Left hindlimb (tissue), 1 donor: ENCODE data around the gene SURF6.
"Not testable (repeated sequence)": the region's sequence is repeated elsewhere in the genome, so short reads cannot be mapped to it uniquely, and the experiment has no call there.

Experiments used
- DNase-seq: peaks from one replicate; pipeline ENCODE4 v3.0.0-alpha.2; 2018

The SURF6 gene

DNA sequence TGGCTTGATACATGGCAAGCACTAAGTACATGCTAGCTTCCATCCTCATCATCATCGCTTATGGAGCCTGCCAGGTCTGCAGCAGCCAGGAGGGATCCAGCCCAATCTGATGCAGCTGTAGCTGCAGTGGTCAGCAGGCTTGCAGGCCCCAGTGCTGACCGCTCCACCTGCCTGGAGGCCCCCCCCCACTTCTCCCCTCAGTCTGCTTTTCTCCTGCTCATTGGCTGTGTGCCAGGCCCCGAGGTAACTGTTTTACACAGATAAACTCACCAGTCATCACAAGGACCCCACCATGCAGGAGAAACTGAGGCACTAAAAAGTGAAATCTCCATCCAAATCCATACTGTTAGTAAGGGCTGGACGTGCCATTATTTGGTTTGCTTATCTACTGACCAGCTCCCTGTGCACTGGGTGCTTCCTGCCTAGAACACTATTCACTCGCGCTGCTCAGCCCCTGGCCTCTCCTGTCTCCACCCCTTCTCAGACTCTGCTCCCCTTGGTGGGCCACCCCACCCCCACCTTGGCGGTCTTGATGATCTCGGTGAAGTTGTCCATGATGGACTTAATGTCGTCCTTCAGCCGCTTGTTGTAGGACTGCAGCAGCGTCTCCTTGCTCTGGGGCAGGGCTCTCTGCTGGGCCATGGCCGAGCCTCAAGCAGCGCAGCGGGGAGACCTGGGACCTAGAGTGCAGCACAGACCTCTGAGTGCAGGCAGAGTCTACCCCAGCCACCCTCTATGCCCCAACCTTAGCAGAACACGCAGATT lies 10.2 kb upstream of the SURF6 start:
- no peak for DNase-seq

DNA sequence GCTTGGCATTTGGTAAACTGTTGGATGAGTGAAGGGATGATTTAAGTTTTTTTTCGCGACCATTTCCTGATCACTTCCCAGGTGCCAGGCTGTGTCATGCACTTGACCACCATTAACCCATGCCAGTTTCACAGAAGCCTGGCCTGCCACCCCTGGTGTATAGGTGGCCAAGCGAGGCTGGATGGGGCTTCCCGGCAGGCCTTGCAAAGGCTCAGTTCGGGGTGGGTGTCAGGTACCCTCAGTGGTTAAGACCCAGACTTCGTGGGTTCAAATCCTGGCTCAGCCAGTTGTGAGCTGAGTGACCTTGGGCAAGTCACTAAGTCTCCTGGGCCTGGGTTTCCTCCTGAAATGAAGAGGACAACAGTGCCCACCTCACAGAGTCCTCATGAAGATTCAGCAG lies 9.6 kb upstream of the SURF6 start:
- no peak for DNase-seq

DNA sequence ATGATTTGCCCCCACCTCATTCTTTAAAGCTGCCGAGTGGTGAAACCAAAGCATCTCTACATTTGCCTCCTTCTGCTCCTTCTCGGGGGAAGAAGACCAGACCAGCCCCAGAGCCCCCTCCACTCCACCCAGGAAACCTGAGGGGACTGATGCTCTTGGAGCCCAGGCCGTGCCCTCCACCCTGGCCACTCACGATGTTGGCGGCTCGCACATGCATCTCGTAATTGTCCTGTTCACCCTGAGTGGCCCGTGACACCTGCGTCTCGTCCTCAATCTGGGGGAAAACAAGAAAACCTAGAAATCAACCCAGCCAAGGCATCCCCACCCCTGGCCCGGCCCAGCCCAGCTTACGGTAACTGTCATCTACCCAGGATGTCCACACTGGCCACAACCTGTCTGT lies 9.0 kb upstream of the SURF6 start:
- DNase-seq: no peak

DNA sequence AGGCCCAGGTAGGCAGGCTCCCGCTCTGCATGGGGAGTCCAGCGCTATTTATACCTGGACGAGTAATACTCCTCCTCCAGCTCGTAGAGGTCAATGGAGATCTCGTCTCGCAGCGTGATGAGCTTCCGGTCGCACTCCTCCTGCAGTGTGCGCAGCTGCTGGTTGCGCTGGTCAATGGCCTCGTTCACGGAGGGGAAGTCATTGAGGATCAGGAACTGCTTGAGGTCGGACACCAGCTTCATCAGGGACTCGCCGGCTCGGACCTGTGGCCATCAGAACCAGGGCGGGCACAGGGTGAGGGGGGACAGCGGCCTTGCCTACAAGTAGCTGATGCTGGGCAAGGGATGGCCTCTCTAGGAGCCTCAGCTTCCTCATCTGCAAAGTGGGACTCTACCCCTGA lies 8.1 kb upstream of the SURF6 start:
- DNase-seq: no peak

DNA sequence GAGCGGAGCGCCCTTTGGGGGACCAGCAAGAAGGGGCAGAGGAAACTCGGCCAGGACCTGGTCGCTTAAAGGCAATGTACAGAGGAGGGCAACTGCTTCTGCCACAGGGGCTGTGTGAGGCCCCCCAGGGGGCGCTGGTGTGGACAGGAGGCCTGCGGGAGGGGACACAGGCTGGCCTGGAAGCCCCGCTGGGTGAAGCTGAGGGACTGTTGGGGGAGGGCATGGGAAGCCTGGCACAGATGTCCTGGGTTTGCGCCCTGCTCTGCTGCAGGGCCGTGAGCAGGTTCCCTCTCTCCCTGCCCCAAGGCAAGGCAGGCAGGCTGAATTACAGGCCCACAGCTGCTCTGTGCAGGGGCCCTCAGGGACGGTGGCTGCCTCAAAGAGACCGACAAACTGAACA lies 6.6 kb upstream of the SURF6 start:
- DNase-seq: no peak

DNA sequence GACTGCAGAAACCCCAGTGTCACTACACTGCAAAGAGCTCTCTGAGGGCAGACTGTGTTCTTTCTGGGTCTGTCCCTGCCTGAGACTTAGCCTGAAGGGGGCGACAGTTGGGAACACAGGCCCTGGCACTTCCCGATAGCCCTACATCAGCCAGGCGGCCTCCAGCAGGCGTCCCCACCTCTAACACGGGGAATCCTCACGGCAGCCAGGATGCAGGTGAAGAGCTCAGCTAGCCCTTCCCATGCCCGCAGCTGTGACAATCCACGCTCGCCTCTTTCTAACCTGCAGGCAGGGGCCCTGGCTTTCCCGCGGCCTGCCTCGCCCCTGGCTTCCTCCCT lies 6.0 kb upstream of the SURF6 start:
- no peak for DNase-seq

DNA sequence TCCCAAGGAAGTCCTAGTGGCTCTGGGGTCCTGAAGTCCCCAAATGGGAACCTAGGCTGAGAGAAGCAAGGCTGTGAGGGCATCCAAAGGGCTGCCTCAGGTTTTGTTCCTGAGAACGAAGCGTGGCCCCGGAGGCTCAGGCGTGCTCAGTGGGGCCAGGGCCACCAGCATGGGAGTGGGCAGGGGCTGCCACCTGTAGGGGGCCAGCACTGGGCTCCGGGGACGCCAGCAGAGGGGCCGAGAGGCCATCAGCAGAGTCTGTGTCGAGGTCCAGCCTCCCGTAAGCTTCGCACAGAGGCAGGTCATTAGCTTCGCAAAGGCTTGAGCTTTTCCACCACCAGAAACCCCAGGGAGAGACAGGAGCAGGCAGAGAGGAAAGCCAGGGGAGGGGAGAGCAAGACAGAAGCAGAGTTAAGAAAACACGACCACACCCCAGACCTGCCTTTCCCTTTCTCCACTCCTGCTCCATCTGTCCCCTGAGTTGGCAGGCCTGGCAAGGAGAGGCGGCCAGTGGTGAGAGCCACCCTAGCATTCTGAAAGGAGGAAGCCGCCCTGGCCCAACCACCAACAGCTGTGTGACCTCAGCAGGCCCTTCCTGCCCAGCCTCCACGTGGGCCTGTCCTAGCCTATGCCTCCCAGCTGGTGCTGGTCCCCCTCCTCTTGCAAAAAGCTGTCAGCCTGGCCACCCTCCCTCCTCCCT lies 5.5 kb upstream of the SURF6 start:
- no peak for DNase-seq

DNA sequence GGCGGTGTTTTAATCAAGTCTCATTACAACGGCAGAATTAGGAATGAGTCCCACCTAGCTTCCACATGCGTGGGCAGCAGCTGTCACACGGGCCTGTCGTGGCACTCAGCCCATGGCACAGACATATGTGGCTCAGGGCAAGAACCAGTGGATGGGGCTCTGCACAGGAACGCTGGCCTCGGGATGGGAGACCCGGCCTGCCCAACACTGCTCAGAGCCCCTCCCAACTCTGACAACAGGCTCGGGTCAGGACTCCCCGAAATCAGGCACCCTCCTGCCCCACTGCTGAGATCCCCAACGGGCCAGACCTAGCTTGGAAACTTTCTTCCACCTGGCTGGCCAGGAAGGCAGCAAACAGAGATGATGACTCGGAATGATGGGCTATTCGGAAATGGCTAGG lies 4.9 kb upstream of the SURF6 start:
- no peak for DNase-seq

DNA sequence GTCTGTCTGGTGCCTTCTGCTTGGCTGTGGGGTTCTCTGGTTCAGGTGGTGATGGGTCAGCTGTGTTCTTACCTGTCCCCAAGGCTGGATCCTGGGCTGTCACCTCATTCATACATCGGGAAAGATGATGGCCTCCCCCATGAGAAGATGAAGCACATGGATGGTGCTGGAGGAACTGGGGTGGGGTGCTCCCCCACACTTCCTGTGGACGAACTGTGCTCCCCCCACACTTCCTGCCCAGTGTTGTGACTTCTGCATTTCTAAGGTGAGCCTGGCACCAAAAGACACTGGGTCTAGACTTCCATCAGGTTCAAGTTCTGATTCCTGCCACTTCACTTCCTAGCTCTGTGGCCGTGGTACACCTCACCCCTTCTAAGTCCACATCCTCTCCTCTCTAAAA lies 4.3 kb upstream of the SURF6 start:
- DNase-seq: no peak

DNA sequence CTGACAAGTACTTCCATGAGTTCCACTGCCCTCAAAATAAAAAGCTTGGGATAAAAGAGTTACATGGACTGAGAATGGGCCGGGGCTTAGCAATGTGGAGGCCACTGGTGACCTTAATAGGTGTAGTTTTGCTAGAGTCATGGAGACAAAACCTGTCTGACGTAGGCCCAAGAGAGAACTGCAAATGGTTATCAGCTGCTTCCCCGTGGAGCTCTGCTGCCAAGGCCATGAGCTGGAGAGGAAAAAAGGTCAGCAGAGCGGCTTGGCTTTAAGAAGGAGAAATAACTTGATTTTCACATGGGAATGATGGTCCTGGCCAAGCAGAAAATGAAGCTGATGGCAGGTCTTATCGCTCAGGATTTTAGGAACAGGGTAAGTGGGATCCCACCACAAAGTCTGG lies 3.7 kb upstream of the SURF6 start:
- DNase-seq: peak; percentile 12

DNA sequence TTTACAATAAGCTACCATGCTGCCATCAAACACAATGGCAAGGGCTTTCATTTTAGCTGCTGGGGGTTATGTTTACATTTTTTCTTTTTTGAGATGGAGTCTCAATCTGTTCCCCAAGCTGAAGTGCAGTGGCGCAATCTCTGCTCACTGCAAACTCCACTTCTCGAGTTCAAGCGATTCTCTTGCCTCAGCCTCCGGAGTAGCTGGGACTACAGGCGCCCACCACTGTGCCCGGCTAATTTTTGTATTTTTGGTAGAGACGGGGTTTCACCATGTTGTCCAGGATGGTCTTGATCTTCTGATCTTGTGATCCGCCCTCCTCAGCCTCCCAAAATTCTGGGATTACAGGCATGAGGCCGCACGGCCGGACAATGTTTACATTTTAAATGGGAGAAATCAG lies 1.1 kb downstream of the SURF6 start:
- not testable (repeated sequence) for DNase-seq

DNA sequence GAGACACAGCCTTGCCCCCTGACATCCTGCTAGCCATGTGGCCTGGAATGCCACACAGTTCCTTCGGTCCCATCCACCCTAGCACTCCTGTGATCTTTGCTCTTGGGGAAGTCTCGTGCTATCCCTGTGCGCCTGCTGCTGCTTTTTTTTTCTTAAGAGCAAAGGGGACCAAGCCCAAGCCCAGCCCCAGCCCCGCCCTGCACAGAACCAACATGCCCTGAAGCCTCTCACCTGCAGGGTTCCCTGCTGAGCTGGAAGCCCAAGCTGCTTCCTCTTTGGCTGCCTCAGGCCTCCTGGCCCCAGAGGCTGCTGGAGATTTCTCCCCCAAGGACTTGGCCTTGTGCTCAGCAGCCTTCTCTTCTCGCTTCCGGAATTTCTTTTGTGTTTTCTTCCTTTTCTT lies 1.8 kb downstream of the SURF6 start:
- DNase-seq: no peak

DNA sequence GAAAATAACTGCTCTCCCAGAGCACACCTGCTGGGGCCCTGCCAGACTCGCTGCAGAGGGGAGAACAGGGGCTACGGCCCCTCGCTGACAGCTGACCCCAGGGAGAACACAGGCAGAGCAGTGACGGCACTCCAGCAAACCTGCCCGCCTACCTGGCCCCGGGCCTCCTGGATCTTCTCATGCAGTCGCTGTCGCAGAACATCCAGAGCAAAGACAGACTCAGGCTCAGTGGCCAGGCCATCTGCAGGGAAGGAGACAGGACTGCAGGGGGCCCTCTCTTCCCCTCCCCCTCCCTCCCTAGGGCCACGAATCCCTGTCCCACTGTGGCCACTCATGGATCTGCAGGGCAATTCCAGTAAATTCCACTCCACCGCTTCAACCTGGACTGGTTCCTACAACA lies 2.4 kb downstream of the SURF6 start:
- DNase-seq: no peak

DNA sequence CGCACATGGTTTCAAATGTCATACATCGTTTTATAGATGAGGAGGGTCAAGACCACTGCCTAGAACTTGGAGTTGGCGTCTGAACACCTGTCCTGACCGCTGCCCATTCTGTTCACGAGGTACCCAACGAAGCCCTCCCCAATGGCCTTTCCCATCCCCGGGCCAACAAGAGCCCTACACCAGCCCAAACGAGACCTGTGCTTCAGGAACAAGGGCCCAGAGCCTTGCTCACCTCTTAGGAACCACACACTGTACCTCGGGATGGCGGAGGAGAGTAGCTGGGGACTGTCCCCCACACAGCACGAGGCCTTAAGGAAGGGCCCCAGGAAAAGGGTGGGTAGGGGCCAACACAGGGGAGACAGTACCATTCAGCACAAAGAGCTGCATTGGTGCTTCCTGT lies 3.0 kb downstream of the SURF6 start:
- DNase-seq: no peak

DNA sequence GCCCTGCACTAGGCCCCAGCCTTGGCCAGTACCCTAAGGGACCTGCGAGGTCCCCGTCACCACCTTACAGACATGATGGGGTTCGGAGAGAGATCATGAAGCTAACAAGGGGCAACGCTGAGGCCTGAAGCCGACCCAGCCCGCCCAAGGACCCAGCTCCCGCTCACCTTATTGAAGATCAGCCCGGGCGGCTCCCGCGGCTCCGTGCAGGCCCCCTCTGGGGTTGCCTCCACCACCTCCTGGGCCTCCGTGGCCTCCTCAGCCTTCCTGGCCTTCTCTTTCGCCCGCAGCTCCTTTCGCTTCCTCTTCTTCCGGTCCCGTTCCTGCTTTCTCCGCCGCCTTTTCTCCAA lies 3.6 kb downstream of the SURF6 start:
- no peak for DNase-seq

DNA sequence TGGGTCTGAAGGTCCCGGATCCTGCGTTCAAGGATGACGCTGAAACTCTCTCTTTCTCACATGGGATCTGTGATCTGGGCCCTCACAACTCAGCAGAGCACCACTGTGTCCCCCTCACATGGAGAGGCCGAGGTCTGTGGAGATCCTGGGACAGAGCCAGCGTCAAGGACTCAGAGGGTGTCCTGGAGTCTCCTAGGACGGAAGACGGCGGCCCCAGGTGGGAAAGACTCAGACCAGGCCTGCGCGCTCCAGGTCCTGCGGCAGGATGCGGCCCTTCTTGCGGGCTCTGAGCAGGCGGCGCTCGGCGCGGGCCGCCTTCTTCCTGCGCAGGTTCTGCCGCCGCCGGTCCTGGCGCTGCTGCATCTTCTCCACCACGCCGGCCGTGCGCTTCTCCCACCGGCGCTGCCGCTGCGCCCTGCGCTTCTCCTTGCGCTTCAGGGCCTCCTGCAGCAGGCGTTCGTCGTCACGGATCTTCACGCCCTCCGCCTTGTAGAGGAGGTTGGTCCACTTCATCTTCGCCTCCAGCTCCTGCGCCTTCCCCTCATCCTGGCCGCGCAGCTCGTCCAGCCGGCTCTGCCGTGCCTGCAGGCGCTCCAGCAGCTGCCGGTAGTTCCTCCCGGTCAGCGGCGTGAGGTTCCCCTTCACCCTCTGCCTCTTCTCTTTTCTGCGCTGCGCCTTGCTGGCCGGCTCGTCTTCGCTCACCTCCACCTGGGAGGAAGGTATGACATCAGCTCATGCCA lies 4.2 kb downstream of the SURF6 start:
- DNase-seq: no peak

DNA sequence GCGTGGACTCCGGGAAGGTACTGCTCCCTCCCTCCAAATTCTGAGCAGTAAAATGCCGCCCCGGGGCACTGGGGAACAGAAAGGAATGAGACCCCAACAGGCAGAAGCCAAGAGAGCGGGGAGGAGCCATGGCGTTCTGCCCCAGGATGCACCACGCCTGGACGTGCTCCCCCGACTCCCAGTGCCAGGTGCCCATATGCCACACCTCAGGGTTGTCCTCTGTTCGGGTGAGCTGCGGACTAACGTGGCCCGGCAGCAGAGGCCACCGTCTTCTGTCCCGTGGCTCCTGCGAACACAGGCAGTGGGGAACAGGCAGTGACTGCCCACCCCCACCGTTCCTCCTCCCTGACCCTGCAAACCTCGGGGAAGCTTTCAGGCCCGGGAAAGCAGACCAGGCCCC lies 4.8 kb downstream of the SURF6 start:
- DNase-seq: no peak

DNA sequence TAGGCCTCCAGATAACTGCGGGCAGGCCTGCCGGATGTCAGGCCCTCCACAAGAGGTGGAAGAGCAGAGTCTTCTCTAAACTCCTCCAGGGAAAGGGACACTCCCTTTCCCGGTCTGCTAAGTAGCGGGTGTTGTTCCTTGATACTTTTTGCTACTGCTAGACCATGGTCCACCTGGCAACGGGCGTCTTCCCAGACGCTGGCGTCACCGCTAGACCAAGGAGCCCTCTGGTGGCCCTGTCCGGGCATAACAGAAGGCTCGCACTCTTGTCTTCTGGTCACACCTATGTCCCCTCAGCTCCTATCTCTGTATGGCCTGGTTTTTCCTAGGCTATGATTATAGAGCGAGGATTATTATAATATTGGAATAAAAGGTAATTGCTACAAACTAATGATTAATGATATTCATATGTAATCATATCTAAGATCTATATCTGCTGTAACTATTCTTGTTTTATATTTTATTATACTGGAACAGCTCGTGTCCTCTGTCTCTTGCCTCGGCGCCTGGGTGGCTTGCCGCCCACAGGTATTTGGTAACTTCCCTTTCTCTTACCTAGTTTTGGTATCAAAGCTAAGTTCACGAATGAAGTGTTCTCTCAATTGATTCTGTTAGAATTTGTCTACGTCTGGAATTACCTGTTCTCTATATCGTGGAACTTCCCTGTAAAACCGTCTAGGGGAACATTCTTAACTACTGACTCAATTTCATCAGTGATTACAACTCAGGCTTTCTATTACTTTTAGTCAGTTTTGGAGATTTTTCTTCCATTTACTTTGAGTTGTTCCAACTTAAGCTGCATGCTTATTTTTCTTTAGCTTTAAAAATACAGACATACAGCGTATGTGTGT lies 6.5 kb downstream of the SURF6 start:
- DNase-seq: not testable (repeated sequence)

DNA sequence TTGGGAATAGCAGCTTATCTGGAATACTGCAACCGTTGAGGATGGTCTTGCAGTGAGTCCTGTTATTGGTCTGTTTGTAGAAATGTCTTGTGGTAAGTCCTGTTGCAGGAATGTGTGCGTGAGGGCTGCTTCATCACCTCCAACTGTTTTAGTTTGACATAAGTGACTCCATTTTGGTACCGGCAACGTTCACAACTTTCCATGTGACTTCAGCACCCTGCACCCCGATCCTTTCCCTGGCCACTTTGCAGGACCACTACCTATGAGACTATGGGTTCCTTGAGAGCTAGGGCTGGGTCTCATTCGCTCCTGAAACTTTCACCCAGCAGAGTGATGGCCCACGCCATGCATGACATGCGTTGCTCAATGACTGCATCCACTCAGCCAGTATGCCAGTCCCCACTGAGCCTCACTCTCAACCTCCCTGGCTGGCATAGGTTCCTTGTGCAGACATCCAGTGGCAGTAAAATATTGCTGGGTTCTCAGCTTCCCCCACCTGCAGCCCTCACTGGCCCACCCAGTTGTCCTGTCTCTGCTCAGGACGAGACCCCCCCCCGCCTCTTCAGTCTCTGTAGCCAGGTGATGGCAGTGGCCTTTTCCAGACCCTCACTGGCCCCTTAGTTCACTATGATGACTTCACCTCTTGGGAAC lies 8.0 kb downstream of the SURF6 start:
- no peak for DNase-seq

DNA sequence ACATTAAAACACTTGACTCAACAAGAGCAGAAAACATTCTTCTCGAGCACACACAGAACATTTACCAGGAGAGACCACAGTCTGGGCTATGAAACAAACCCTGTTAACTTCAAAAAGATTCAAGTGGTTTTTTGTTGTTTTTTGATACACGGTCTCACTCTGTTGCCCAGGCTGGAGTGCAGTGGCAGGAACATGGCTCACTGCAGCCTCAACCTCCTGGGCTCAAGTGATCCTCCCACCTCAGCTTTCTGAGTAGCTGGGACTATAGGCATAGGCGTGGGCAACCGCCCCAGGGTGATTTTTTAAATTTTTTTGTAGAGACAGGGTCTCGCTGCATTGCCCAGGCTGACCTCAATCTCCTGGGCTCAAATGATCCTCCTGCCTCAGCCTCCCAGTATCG lies 9.0 kb downstream of the SURF6 start:
- not testable (repeated sequence) for DNase-seq

DNA sequence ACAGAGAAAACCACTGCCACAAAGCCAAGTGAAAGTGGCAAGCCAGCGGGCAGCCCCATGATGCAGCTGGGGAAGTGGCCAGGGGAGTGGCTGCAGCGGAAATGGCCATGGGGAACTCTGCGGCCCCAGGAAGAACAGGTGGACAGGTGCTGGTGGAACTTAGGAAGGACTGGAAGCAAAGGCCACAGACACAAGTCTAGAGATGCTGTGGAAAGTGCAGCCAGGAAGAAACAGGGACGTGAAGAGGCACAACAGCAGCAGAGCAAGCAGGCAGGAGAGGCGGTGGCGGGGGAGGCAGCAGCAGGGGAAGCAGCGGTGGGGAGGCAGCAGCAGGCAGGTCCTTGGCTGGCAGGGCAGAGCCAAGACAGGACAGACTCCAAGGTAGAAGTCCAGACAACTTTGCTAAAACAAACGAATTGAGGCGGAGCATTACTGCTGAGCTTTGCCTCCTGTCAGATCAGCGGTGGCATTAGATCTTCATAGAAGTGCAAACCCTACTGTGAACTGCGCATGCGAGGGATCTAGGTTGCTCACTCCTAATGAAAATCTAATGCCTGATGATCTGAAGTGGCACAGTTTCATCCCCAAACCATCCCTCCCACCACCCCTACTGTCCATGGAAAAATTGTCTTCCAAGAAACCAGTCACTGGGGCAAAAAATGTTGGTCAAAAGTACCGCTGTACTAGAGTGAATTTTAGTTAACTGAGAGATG lies 11.8 kb downstream of the SURF6 start:
- no peak for DNase-seq

DNA sequence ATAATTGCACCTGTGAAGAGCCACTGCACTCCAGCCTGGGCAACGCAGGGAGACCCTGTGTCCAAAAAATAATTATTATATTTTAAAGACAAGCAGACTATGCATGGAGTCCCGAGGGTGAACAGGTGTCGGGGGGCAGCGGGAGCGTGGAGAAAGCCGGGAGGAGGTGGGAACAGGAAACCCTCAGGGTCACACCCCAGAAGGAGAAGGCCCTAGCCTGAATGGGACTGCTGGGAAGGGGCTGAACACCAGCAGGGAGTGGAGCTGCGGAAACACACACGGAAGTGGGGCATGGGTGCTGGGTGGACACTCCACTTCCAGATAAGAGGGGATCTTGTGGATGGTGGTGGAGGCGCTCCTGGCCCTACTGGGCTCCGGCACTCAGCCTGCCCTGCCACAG lies 12.8 kb downstream of the SURF6 start:
- no peak for DNase-seq
